GM12878 (cell line): Measurements from ENCODE around the gene ACSS1. TPM values are rescaled to one million over a fixed set of nuclear protein-coding genes. Genes with fewer than 3 reads are reported as not detected.

Experiments used
- ATAC-seq: fragments of 200-7000 bp; cut with Tn5 transposase; 3 replicates; pipeline ENCODE4 v1.9.1; 2020; ENCODE audit warnings: mild to moderate bottlenecking, moderate library complexity
- BruUV-seq: library from RNA; stranded (reverse); fragments of 400-500 nt; replicated peaks from 2 replicates; lab custom pipeline; 2021; lab: Mats Ljungman, UMichigan
- CTCF ChIA-PET: fragments of 300-600 bp; sonication (Branson Sonifier 250); formaldehyde crosslinking; extraction: SDS; loops from one replicate; lab custom pipeline; 2021; ENCODE audit warnings: inconsistent platforms; lab: Yijun Ruan, JAX
- POLR2A ChIA-PET: fragments of 350-600 bp; formaldehyde crosslinking; extraction: SDS; loops from one replicate; lab custom pipeline; 2021; ENCODE audit warnings: inconsistent platforms; lab: Charles Lee
- RAD21 ChIA-PET: fragments of 300-600 bp; sonication (Branson Sonifier 250); formaldehyde crosslinking; loops from one replicate; lab custom pipeline; 2023; ENCODE audit warnings: antibody characterized with exemption; ENCODE audit not compliant: unreplicated experiment; lab: Charles Lee
- SMC1A ChIA-PET: fragments of 300-600 bp; sonication (Branson Sonifier 250); formaldehyde crosslinking; loops from one replicate; lab custom pipeline; 2023; ENCODE audit not compliant: unreplicated experiment, uncharacterized antibody; lab: Charles Lee
- DNase-seq: peaks from one replicate; pipeline ENCODE4 v3.0.0-alpha.2; 2011; ENCODE audit warnings: low read depth, low spot score
- FAIRE-seq: peaks from 3 replicates; lab custom pipeline; 2011; peaks lifted over from hg19 to GRCh38; lab: Jason Lieb, UNC
- H2AFZ ChIP-seq: 2 replicates; pipeline ENCODE4 v1.6.0; 2011; ENCODE audit warnings: low read depth, low read length, control low read depth; ENCODE audit not compliant: control insufficient read depth
- H3K27ac ChIP-seq: 2 replicates; pipeline ENCODE4 v1.5.1; 2011; ENCODE audit warnings: control low read depth; ENCODE audit not compliant: control insufficient read depth, insufficient read depth
- H3K27me3 ChIP-seq, 2 experiments: replicated peaks in 1 of 2; 2 replicates each; pipeline versions ENCODE4 v1.6.0 to v1.6.1; 2011; ENCODE audit warnings: low read length in 1 of 2; ENCODE audit not compliant: control insufficient read depth in 2 of 2, insufficient read depth in 2 of 2
- H3K36me3 ChIP-seq, 2 experiments: 2 replicates each; pipeline ENCODE4 v1.5.1; 2011; ENCODE audit warnings: low read length in 1 of 2; ENCODE audit not compliant: control insufficient read depth in 2 of 2, insufficient read depth in 2 of 2
- H3K4me1 ChIP-seq: 2 replicates; pipeline ENCODE4 v1.6.1; 2011; ENCODE audit warnings: mild to moderate bottlenecking, low read length, moderate library complexity, mixed read lengths; ENCODE audit not compliant: control insufficient read depth, insufficient read depth
- H3K4me2 ChIP-seq: 2 replicates; pipeline ENCODE4 v1.6.0; 2011; ENCODE audit warnings: control low read depth; ENCODE audit not compliant: control insufficient read depth, insufficient read depth
- H3K4me3 ChIP-seq: fragments of 200-600 bp; sonication (generic); 2 replicates; pipeline ENCODE4 v1.5.1; 2016
- H3K79me2 ChIP-seq: 2 replicates; pipeline ENCODE4 v1.6.0; 2011; ENCODE audit warnings: low read length; ENCODE audit not compliant: control insufficient read depth, insufficient read depth
- H3K9ac ChIP-seq: 2 replicates; pipeline ENCODE4 v1.8.0; 2011; ENCODE audit warnings: low read length, control low read depth, mixed read lengths; ENCODE audit not compliant: control insufficient read depth, insufficient read depth
- H3K9me3 ChIP-seq: replicated peaks from 3 replicates; pipeline ENCODE4 v1.5.1; 2011; ENCODE audit warnings: mild to moderate bottlenecking, low read length; ENCODE audit not compliant: control insufficient read depth, insufficient read depth
- H4K20me1 ChIP-seq: 2 replicates; pipeline ENCODE4 v1.6.0; 2011; ENCODE audit not compliant: control insufficient read depth, insufficient read depth
- CTCF ChIP-seq, 3 experiments: IDR thresholded peaks in 2 of 3; conservative IDR thresholded peaks in 1 of 3; 2 replicates each; pipeline ENCODE4 v1.5.1; 2011; ENCODE audit warnings: low read depth in 3 of 3, low read length in 3 of 3, mild to moderate bottlenecking in 3 of 3, control low read depth in 2 of 3, moderate library complexity in 2 of 3, inconsistent platforms in 1 of 3, mixed read lengths in 1 of 3; ENCODE audit not compliant: control insufficient read depth in 2 of 3, insufficient read depth in 1 of 3; ENCODE audit errors: extremely low read depth in 1 of 3
- ETV6 ChIP-seq, 2 experiments: fragments of 450-650 bp in 1 of 2; IDR thresholded peaks in 1 of 2; conservative IDR thresholded peaks in 1 of 2; 2 replicates each; pipeline ENCODE4 v1.6.1; 2014; ENCODE audit warnings: antibody characterized with exemption in 1 of 2, borderline replicate concordance in 1 of 2, low read depth in 1 of 2, mild to moderate bottlenecking in 1 of 2, moderate library complexity in 1 of 2
- FOXM1 ChIP-seq: IDR thresholded peaks from 2 replicates; pipeline ENCODE4 v1.6.1; 2012; ENCODE audit warnings: low read depth, mild to moderate bottlenecking, inconsistent platforms, low read length, moderate library complexity
- JUND ChIP-seq: IDR thresholded peaks from 2 replicates; pipeline ENCODE4 v1.6.1; 2012; ENCODE audit warnings: low read depth, mild to moderate bottlenecking, low read length, improper control_type of control experiment, moderate library complexity
- RAD21 ChIP-seq: IDR thresholded peaks from 2 replicates; pipeline ENCODE4 v1.6.1; 2011; ENCODE audit warnings: mild to moderate bottlenecking, low read depth, low read length, moderate library complexity; ENCODE audit not compliant: insufficient read depth
- RELB ChIP-seq: fragments of 450-650 bp; IDR thresholded peaks from 2 replicates; pipeline ENCODE4 v1.6.1; 2017; ENCODE audit warnings: low read depth, mild to moderate bottlenecking, moderate library complexity
- WGBS: methylation state at CpG from one replicate; pipeline ENCODE4 v1.1.6; 2016; ENCODE audit warnings: low lambda C conversion rate; ENCODE audit not compliant: insufficient replicate concordance, insufficient coverage; ENCODE audit errors: missing lambda C conversion rate; 5-methylcytosine and 5-hydroxymethylcytosine counted together
- in situ Hi-C: fragments of 300-500 bp; cut with MboI; formaldehyde crosslinking; loops from 9 replicates; pipeline ENCODE4 v1.14.3; 2018; ENCODE audit warnings: mixed read lengths
- intact Hi-C: fragments of 100-400 bp; cut with micrococcal nuclease; formaldehyde crosslinking; loops from one replicate; pipeline ENCODE4 v1.14.2; 2022; ENCODE audit not compliant: unreplicated experiment
- polyA plus RNA-seq, 11 experiments: library from polyadenylated mRNA; depleted of rRNA in 4 of 11; unstranded in 6 of 11; stranded (reverse) in 5 of 11; fragments of >200 nt; fragmentation: Nextera tagmentation in 4 of 11; fragmentation: Illumina TruSeq in 1 of 11; extraction: Ambion mirVana in 4 of 11; extraction: Trizol in 1 of 11; gene quantifications; 1 replicate in 1 of 11; 2 replicates in 10 of 11; pipeline versions ENCODE4 v1.2.1 to v1.2.3, GENCODE V29; 2011 to 2016; ENCODE audit warnings: inconsistent platforms in 2 of 11, missing spikeins in 2 of 11, low read depth in 1 of 11
- total RNA-seq, 4 experiments: library from RNA; depleted of rRNA in 3 of 4; stranded (reverse); fragments of >200 nt in 3 of 4; fragmentation: Illumina TruSeq in 1 of 4; extraction: Trizol in 1 of 4; gene quantifications; 2 replicates each; pipeline versions ENCODE4 v1.2.1 to v1.2.3, GENCODE V29; 2013 to 2021

Gene ACSS1
- total and polyA plus RNA-seq, 10 of the 15 experiments (the other 5 are each of a cell fraction or from before 2014, with no cell fraction given) = 1.3 to 44.9 (median 31.1) TPM

- TF ChIP-seq ETV6 (conservative IDR thresholded peaks at IDR 0.05 in 1 of 2, IDR thresholded peaks at IDR 0.05 in 1 of 2; ENCODE audit: borderline replicate concordance in 1 of 2, low read depth in 1 of 2) (no peak), FOXM1 (no peak), JUND (no peak)
Measured at GRCh38 chr20:24994186-24994465, 63.8 kb downstream of the ACSS1 start (continued).

GRCh38 chr20:24993337-24994185 lies 64.4 kb downstream of the ACSS1 start:
- POLR2A ChIA-PET = interaction anchor here (0.6 to 1.2 kb wide), 6 partner anchors 59 to 201 kb away, joined by 3 to 6 read pairs (median 4); partner anchors contain the start of gene ACSS1
- H2AFZ ChIP-seq = no peak overlapping the region; the same call in 1 of the 2 replicates
- peak overlapping the region; percentile 87 for H3K4me3 ChIP-seq
- CTCF ChIA-PET = interaction anchor here (0.6 to 13.8 kb wide), 17 partner anchors 10 to 414 kb away, joined by 3 to 244 read pairs (median 5); partner anchors contain the start of genes ACSS1, GINS1 and PYGB
- RAD21 ChIA-PET = interaction anchor here (0.9 to 4.7 kb wide), 7 partner anchors 43 to 406 kb away, joined by 3 to 87 read pairs (median 6); partner anchors contain the start of gene ACSS1
- no peaks in the 10 kb centered on the region for H3K9me3 ChIP-seq
- no peaks in the 10 kb centered on the region for H4K20me1 ChIP-seq
- peak in 2 of 3 experiments; percentile 15 to 40; a peak in 2 of 6 replicates for TF ChIP-seq CTCF (IDR thresholded peaks at IDR 0.05 in 2 of 3, conservative IDR thresholded peaks at IDR 0.05 in 1 of 3; ENCODE audit: control insufficient read depth in 2 of 3, extremely low read depth in 1 of 3, insufficient read depth in 1 of 3, low read depth in 3 of 3, low read length in 3 of 3)
- no peak for TF ChIP-seq RELB
- peak; percentile 38; the same call in 1 of the 2 replicates for TF ChIP-seq RAD21
- FAIRE-seq = no peak
- H3K27me3 ChIP-seq = no peaks in the 10 kb centered on the region
- intact Hi-C loops (no loop called here), in situ Hi-C loops (loop anchor here (5.0 kb wide), 2 partner anchors 69 to 184 kb away; no protein-coding TSS in a partner anchor)
- 47% methylated on average over 9 of the region's 9 CpGs for WGBS
- H3K36me3 ChIP-seq = no peaks in the 10 kb centered on the region
- no TSS peak for BruUV-seq
- peaks cover 7% of the 10 kb centered on the region; the same call in 1 of the 2 replicates for H3K4me1 ChIP-seq
- H3K79me2 ChIP-seq = peaks cover 29% of the 10 kb centered on the region
- DNase-seq = no peak
- SMC1A ChIA-PET = interaction anchor here (0.6 to 4.8 kb wide), 13 partner anchors 8 to 405 kb away, joined by 3 to 116 read pairs (median 4); partner anchors contain the start of gene ACSS1
- H3K4me2 ChIP-seq = peak overlapping the region; percentile 90
- peak overlapping the region; percentile 84 for H3K9ac ChIP-seq
- peak overlapping the region; percentile 77 for H3K27ac ChIP-seq
- no peak for ATAC-seq
